22Rv1 (cell line): ENCODE measurements around the gene IGFBP3.

Experiments
- ZFX ChIP-seq: fragments of 450-650 bp; IDR thresholded peaks from 2 replicates; pipeline ENCODE4 v1.6.1; 2017; ENCODE audit warnings: antibody characterized with exemption, borderline replicate concordance
- TF ChIP-seq, protein P1 (sequence below): fragments of 450-650 bp; IDR thresholded peaks from 2 replicates; pipeline ENCODE4 v1.5.1; 2017; ENCODE audit warnings: mild to moderate bottlenecking

DNA sequence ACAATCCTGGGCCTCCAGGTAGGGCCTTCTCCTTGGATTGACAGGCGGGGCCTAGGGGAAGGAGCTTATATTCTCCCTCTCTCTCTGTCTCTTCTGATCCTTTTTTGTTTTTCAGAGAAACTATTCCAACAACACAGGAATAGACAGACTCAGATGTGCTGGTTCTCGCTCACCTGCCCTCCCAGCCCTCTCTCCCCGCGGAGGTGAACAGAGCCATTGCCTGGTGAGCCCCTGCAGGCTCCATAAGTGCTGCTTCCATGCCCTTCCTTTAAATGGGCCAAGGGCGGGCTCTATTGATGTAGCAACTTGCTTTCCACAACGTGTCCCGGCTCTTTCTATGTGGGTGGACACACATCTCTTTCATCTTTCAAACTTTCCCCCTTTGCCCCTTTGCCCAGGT is 47.2 kb upstream of the IGFBP3 start:
- TF ChIP-seq, protein P1, sequence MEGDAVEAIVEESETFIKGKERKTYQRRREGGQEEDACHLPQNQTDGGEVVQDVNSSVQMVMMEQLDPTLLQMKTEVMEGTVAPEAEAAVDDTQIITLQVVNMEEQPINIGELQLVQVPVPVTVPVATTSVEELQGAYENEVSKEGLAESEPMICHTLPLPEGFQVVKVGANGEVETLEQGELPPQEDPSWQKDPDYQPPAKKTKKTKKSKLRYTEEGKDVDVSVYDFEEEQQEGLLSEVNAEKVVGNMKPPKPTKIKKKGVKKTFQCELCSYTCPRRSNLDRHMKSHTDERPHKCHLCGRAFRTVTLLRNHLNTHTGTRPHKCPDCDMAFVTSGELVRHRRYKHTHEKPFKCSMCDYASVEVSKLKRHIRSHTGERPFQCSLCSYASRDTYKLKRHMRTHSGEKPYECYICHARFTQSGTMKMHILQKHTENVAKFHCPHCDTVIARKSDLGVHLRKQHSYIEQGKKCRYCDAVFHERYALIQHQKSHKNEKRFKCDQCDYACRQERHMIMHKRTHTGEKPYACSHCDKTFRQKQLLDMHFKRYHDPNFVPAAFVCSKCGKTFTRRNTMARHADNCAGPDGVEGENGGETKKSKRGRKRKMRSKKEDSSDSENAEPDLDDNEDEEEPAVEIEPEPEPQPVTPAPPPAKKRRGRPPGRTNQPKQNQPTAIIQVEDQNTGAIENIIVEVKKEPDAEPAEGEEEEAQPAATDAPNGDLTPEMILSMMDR, result no peak
- TF ChIP-seq ZFX, result no peak
